Measurements from ENCODE around the gene PYGL.
"Not testable (repeated sequence)": the region's sequence is repeated elsewhere in the genome, so short reads cannot be mapped to it uniquely, and the experiment has no call there.

The PYGL gene

GRCh38 chr14:50954811-50955372, 10.6 kb upstream of the PYGL start:
- DNase-seq: peak; percentile 62

GRCh38 chr14:50953502-50953901, 9.2 kb upstream of the PYGL start:
- peak; percentile 56 for DNase-seq

- DNase-seq: no peak
Observed at GRCh38 chr14:50951032-50951431, 6.7 kb upstream of the PYGL start.

GRCh38 chr14:50948205-50948604, 3.9 kb upstream of the PYGL start:
- no peak for DNase-seq

GRCh38 chr14:50947446-50947845, 3.2 kb upstream of the PYGL start:
- no peak for DNase-seq

GRCh38 chr14:50946234-50946935, 2.1 kb upstream of the PYGL start:
- DNase-seq: no peak

- peak; percentile 50 for DNase-seq
Observed at GRCh38 chr14:50944647-50945413, 547 bp upstream of the PYGL start.

GRCh38 chr14:50943261-50943942, 881 bp downstream of the PYGL start:
- peak; percentile 17 for DNase-seq

GRCh38 chr14:50941638-50942037, 2.6 kb downstream of the PYGL start:
- not testable (repeated sequence) for DNase-seq

GRCh38 chr14:50941151-50941550, 3.1 kb downstream of the PYGL start:
- DNase-seq: peak; percentile 32

- DNase-seq: no peak
Observed at GRCh38 chr14:50937800-50938199, 6.5 kb downstream of the PYGL start.

GRCh38 chr14:50937325-50937724, 7.0 kb downstream of the PYGL start:
- peak; percentile 69 for DNase-seq

- DNase-seq: no peak
Observed at GRCh38 chr14:50936882-50937281, 7.4 kb downstream of the PYGL start.

GRCh38 chr14:50936016-50936340, 8.3 kb downstream of the PYGL start:
- no peak for DNase-seq

GRCh38 chr14:50935126-50936015, 8.9 kb downstream of the PYGL start:
- no peak for DNase-seq

- DNase-seq: peak; percentile 39
Observed at GRCh38 chr14:50932592-50933495, 11.4 kb downstream of the PYGL start.

- peak; percentile 33 for DNase-seq
Observed at GRCh38 chr14:50932156-50932555, 12.1 kb downstream of the PYGL start.

- no peak for DNase-seq
Observed at GRCh38 chr14:50931559-50931958, 12.7 kb downstream of the PYGL start.

GRCh38 chr14:50929506-50929905, 14.8 kb downstream of the PYGL start:
- no peak for DNase-seq

GRCh38 chr14:50928002-50928635, 16.2 kb downstream of the PYGL start:
- DNase-seq: peak; percentile 99

- peak; percentile 75 for DNase-seq
Observed at GRCh38 chr14:50926851-50927386, 17.4 kb downstream of the PYGL start.

All from MV-4-11 (cell line).